ENCODE results near the gene C5orf34. TPM values are rescaled to one million over a fixed set of nuclear protein-coding genes. Genes with fewer than 3 reads are reported as not detected.
"Not testable (repeated sequence)": the region's sequence is repeated elsewhere in the genome, so short reads cannot be mapped to it uniquely, and the experiment has no call there.

The C5orf34 gene
- total RNA-seq, 2 experiments from 2014 or later, result 7.9 to 9.5 TPM

DNA sequence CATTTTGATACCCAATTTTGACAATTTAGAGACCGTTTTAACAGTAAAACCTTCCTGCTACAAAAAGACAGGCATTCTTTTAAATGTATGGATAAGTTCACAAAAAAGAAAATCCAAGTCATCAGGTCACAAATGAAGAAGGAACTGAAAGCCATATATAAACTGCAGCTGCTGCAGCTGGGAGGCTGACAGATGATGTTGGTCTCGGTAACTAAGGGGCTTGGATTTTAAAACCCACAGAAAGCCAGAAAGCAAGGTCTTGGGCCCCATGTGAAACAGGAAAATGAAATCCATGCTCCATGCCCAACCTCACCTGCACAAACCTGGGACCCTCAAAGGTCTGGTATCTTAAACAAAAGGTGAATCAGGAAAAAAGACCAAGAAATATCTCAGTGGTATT lies 15.7 kb upstream of the C5orf34 start:
- CTCF ChIA-PET, result no interaction called here
- POLR2A ChIA-PET, result no interaction called here

DNA sequence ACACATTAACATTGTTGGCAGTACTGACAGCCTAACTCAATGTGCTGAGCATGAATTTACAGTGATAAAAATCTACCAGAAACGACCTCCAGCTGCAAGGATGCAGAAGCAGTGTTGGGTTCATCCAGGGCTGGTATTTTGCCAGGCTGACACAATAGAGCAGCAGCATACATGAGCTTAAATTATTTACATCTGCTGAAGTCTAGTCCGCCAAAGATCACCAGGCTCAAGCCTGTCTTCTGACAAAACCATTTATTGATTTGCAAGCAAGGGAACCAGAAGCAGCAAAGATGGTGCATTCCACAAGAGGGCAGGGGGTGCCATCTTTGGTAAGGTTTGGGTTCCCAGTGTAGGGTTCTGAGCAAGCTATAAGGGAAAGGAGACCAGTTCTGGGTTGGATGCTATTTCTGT lies 8.7 kb upstream of the C5orf34 start:
- POLR2A ChIA-PET, result interaction anchor here (0.6 kb wide), 1 partner anchor 343 kb away, joined by 5 read pairs; no protein-coding TSS in a partner anchor

DNA sequence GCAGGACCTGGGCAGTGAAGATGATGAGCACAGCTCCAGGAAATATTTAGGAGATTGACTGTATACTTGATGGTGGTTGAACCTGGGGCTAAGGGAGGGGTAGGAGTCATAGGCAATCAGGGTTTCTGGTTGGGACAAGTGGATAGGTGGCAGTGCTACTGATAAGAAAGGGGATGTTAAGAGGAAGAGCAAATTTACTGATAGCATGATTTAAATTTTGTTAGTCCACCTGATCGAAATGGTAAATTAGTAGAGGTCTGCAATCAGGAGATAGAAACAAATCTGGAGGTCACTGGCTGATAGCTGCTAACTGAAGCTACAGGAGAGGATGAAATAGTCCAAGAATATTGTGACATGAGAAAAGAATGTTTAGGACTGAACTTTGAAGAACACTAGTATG lies 5.7 kb upstream of the C5orf34 start:
- CTCF ChIA-PET, result interaction anchor here (1.0 kb wide), 1 partner anchor 19 kb away, joined by 3 read pairs; no protein-coding TSS in a partner anchor
- POLR2A ChIA-PET, result no interaction called here

More for the DNA sequence above, 8.7 kb upstream of the C5orf34 start:
- CTCF ChIA-PET, result no interaction called here

DNA sequence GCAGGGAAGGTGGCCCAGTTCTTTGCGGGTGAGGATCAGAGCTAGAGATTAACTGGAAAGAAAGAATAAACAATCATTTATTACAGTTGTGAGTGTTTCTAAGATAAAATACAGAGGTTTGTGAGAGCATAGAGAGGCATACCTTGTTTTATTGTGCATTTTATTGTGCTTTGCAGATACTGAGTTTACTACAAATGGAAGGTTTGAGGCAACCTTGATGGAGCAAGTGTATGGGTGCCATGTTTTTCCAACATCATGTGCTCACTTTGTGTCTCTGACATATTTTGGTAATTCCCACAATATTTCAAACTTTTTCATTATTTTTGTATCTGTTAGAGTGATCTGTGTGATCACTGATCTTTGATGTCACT lies 715 bp upstream of the C5orf34 start:
- ChIA-PET POLR2A (interaction anchor here (0.8 kb wide), 1 partner anchor 40 kb away, joined by 3 read pairs; no protein-coding TSS in a partner anchor), CTCF (interaction anchor here (1.2 kb wide), 1 partner anchor 31 kb away, joined by 5 read pairs; no protein-coding TSS in a partner anchor)

DNA sequence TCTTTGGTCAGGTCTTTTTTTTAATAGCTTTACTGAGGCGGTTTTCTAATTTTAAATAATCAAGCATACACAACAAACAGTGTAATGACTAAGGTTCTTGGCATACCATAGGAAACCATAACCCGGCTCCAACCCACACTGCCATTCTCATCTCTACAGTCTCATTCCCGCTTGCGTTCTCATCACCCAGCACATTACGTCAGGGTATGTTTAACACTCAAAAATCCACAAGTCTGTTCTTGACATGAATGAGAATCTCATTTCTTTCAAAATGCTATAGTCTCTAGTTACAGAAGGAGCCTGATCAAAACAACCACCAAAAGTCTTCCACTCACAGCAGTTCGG lies 505 bp downstream of the C5orf34 start:
- ChIA-PET CTCF (interaction anchor here (1.6 kb wide), 1 partner anchor 41 kb away, joined by 4 read pairs; no protein-coding TSS in a partner anchor), POLR2A (interaction anchor here (1.0 to 1.6 kb wide), 3 partner anchors 29 to 32 kb away, joined by 3 to 21 read pairs (median 6); partner anchors contain the start of gene TMEM267)

DNA sequence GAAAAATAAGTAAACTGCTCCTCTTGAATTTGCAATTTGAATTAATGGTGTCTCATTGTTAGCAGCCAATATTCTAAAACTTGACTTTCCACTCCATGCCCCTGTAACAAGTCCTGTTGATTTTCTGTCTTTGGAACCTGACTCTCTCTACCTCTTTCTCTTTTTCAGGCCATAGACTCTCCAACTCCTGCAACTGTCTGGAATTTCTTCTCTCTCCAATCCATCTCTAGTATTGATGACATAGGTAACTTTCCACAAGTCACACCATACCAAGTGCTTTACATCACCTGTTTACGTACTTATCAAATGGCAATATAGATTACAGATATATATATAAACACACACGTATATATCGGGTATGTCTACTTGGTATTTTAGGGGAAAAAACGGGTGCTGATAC lies 923 bp downstream of the C5orf34 start:
- CTCF ChIA-PET, result interaction anchor here (1.6 kb wide), 1 partner anchor 42 kb away, joined by 4 read pairs; no protein-coding TSS in a partner anchor

DNA sequence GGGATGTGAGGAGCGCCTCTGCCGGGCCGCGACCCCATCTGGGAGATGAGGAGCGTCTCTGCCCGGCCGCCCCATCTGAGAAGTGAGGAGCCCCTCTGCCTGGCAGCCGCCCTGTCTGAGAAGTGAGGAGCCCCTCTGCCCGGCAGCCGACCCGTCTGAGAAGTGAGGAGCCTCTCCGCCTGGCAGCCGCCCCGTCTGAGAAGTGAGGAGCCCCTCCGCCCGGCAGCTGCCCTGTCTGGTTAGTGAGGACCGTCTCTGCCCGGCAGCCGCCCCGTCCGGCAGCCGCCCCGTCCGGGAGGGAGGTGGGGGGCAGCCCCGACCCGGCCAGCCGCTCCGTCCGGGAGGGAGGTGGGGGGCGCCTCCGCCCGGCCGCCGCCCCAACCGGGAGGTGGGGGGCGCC lies 3.9 kb downstream of the C5orf34 start:
- POLR2A ChIA-PET, CTCF ChIA-PET: not testable (repeated sequence)

More for the DNA sequence above, 923 bp downstream of the C5orf34 start:
- POLR2A ChIA-PET, result interaction anchor here (1.5 to 1.6 kb wide), 2 partner anchors 30 to 32 kb away, joined by 3 to 21 read pairs; partner anchors contain the start of gene TMEM267

DNA sequence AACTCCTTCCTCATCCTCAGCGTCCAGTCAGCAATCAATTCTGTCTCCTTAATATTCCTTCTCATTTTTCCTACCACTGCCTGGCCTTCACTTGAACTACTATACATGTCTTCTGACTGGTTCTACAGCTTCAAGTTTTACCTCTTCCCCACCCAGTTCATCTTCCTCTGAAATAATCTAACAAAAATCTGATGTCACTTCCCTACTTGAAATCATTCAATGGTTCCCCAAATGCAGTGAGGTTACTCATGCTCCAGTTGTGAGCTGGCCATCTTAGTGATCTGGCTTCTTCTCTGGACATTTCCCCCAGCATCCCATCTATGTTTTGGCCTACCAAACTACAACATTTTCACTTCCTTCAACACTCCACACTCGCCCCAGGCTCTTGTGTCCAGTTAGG lies 16.4 kb downstream of the C5orf34 start:
- ChIA-PET POLR2A (no interaction called here), CTCF (no interaction called here)

DNA sequence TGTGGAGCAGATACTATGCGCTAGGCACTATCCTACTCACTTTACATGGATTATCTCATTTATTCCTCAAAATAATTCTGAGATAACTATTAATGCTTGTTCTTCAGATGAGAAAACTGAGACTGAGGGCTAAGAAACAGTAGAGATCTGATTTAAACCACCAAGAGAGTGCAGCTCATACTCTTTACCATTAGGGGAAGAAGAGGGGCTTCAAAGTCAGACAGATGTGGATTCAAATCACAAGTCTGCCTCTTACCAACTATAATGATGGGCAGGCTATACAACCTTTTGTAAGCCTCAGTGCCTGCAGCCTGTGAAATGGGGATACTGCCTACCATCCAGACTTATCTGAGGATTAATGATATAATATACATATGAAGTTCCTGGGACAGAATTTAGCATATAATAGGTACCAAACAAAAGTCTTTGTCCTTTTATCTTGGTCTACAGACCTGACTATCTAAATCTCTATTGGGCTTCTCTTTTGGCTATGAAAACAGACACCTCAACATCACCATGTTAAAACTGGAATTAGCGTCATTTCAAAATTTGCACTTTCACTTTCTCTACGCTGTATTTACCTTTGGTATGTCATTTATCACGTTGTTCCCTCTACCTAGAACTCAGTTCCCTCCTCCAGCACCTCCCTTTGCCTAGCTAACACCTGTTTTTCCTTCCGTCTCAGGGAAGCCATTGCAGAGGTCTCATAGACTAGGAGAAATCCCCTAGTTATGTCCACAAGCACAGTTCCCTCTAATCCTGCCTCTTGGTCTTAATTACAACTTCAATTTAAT lies 17.4 kb downstream of the C5orf34 start:
- CTCF ChIA-PET, result no interaction called here
- POLR2A ChIA-PET, result no interaction called here

DNA sequence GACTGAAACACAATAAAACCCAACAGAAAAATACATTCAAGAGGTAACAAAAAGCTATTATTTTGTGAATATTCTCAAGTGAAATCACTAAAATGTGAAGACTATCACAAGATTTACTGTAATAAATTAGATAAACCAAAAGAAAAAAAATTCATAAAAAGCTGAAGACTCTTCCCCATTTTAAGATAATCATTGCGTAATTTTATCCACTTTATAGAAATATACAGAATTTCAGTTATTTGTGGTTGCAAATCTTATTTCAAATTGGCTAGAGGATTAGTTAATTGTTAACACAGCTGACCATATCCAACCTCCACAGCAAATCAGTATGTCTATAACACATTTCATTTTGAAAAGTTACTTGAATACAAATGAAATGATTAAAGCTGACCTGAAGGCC lies 23.6 kb downstream of the C5orf34 start:
- ChIA-PET POLR2A (no interaction called here), CTCF (no interaction called here)

DNA sequence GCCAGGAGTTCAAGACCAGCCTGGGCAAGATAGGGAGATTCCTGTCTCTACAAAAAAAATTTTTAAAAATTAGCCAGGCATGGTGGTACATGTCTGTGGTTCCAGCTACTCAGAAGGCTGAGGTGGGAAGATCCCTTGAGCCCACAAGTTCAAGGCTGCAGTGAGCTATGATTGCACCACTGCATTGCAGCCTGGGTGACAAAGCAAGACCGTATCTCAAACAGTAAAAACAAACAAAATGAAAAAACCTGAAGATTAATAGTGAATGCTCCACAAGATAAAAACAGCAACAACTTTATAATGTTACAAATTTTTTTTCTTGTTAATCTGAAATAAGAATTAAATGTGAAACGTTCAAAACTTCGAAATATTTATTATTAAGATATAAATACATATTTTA lies 28.6 kb downstream of the C5orf34 start:
- ChIA-PET CTCF (no interaction called here), POLR2A (no interaction called here)

DNA sequence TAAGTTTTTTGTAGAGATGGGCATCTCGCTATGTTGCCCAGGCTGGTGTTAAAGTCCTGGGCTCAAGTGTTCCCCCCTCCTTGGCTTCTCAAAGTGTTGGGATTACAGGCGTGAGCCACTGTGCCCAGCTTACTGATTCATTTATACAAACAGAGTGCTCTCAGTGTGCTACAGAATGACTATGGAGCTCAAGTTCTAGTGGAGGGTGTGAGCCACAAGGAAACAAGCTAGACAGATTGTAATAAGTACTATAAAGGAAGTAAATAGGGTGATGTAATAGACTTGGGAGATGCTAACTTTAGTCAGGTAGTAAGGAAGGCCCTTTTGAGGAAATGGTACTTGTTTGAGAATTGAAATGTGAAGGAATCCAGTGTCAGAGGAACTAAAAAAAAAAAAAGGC lies 29.5 kb downstream of the C5orf34 start:
- CTCF ChIA-PET, result interaction anchor here (0.6 to 2.2 kb wide), 3 partner anchors 30 to 386 kb away, joined by 3 to 8 read pairs (median 5); partner anchors contain the start of gene C5orf34
- POLR2A ChIA-PET, result interaction anchor here (0.6 to 3.1 kb wide), 6 partner anchors 30 to 172 kb away, joined by 4 to 36 read pairs (median 10); partner anchors contain the start of genes C5orf34, HMGCS1 and NNT

DNA sequence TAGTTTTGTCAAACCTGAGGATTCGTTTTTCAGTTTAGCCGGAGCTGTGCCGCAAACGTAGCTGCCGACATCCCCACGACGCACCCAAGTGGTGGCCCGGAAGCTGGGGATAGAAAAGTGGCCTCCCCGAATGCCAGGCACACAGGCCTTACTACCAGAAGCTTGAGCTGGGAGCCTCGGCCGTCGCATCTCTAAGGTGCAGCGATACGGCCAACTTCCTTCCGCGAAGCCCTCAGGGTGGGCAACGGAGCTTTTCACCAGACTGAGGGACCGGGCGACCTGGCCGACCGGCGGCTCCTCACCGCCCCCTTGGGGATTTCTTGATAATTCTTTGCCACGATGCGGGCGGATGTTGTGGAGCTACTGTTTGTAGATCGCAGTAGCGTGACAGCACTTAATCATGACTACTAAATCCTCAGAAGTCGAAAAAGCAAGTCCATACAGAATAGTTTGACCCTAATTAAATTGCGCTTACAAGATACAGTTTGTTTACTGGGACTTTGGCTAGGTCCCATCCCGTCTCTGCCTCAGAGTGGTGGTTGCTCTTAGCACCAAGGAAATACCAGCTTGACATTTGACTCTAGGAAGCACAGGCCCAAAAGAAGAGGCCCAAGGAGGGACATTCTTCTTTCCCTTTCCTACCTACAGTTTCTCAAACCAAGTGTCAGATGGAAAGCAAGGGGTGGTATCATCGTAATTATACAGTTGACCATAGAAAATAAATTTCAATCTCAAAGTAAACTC lies 30.7 kb downstream of the C5orf34 start:
- ChIA-PET CTCF (interaction anchor here (0.6 to 2.2 kb wide), 16 partner anchors 31 to 575 kb away, joined by 3 to 10 read pairs (median 4); partner anchors contain the start of genes C5orf34, HMGCS1, NNT and ZNF131), POLR2A (interaction anchor here (0.6 to 3.1 kb wide), 19 partner anchors 30 to 492 kb away, joined by 3 to 36 read pairs (median 7); partner anchors contain the start of genes C5orf34, HMGCS1, NNT and ZNF131)

DNA sequence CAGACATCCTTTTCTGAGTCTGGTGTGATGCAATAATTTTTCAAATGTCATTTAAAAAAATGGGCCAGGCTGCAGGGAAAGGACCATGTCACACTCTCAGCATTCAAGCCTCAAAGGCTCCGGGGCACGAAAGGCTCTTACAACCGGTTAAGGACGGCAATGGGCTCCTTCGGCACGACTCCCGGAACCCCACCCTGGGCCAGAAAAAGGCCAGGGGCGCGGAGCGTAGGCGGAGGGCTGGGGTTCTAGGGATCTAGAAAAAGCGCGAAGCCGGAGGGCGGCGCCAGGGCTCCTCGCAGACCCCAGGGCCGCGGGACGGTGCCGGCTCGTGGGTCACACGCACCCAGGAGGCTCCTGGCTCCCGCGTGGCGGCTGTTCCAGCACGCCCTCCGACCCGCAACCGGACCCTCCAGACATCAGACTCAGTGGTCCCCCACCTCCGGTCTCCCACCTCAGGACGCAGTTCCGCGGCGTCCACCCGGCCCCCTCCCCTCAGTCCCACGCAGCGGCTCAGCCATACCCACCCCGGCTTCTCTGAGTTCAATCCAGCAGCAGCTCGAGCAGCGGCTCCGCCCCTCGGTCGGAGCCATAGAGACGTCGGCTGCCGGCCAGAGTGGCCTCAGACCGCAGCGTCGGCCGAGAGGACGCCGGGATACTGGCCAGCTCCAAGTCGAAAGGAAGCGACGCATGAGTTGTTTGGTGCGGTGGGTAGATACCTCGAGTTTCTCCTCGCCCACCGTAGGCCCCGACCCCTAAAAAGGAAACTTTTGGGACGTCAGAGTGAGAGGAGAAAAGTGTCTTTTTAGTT lies 31.4 kb downstream of the C5orf34 start, which contains the start of gene TMEM267:
Gene TMEM267 (minus strand): TSS at position 568 of the 808 bp plus-strand sequence. CDS start 29,896 bp downstream, outside the sequence.
- CTCF ChIA-PET, result interaction anchor here (0.6 to 2.2 kb wide), 12 partner anchors 55 to 441 kb away, joined by 3 to 10 read pairs (median 4); partner anchors contain the start of genes HMGCS1, NNT and ZNF131
- POLR2A ChIA-PET, result interaction anchor here (0.6 to 3.1 kb wide), 17 partner anchors 31 to 491 kb away, joined by 3 to 36 read pairs (median 7); partner anchors contain the start of genes C5orf34, HMGCS1, NNT and ZNF131

DNA sequence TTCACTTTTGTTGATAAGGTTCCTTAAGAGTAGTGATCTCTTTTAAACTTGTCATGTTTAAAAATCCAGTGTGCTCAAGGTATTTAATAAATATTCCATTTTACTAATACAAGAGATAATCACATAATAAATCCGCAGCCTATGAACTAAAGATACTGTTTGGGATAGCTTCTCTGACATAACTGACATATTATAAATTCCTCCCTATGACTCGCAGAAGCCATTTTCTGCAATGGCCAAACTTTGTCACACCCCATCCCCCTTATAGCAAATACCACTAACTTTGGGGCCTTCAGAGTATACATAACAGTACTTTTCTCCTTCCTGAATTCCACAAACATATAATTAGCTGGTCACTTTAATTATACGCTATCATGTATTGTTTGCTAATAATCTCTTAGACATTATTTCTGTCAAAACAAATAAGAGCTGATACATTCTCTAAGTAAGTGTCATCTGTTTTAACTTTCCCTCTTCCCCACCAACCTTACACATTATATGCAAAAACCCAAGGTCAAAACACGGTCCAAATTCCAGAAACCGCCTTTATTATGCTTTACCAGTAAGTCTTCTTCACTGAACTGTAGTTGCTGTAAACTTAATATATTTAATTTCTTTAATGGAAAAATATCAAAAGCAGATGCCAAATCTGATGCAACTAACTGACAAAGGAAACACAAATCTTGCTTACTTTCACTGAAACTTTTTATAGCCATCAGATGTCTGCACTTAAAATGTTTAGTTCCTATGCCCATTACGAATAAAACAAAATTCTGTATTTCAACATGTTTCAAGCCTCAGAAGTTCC lies 32.3 kb downstream of the C5orf34 start:
- ChIA-PET CTCF (no interaction called here), POLR2A (interaction anchor here (0.8 to 3.1 kb wide), 2 partner anchors 32 to 120 kb away, joined by 3 to 35 read pairs; partner anchors contain the start of genes C5orf34 and NNT)

DNA sequence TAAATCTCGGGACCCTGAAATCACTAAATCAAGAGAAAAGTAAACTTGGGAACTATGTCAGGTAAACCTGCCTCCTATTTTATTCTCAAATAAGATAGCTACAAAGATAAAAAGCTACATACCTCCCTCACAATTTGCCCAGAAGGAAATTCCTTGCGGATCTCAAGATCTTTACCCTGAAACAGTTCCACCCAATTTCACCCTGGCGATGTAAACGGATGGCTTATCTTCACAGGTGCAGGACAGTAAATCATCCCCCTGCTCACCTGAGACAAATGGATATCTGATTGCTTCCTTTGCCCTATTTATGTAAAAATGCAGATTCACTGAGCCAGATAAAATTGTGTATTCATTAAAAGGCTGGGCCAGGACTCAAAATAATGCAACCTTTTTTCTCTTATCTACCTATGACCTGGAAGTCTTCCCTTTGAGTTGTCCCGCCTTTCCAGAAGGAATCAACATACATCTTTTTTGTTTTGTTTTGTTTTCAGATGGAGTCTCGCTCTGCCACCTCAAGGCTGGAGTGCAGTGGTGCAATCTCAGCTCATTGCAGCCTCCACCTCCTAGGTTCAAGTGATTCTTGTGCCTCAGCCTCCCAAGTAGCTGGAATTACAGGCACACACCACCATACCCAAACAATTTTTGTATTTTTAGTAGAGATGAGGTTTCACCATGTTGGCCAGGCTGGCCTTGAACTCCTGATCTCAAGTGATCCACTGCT lies 45.1 kb downstream of the C5orf34 start:
- ChIA-PET POLR2A (no interaction called here), CTCF (no interaction called here)

DNA sequence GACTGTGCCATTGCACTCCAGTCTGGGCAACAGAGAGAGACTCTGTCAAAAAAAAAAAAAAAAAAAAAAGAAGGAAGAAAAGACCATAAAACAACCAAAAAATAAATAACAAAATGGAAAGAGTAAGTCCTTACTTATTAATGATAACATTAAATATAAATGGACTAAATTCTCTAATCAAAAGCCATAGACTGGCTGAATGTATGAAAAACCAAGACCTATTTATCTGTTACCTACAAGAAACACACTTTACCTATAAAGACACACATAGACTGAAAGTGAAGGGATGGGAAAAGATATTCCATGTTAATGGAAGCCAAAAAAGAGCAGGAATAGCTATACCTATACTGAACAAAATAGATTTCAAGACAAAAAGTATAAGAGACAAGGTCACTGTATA lies 47.8 kb downstream of the C5orf34 start:
- ChIA-PET POLR2A (no interaction called here), CTCF (interaction anchor here (0.8 kb wide), 1 partner anchor 34 kb away, joined by 6 read pairs; no protein-coding TSS in a partner anchor)

Measured in activated CD8-positive, alpha-beta memory T cell treated with anti-CD3 and anti-CD28 coated beads for 36 hours (primary cell).